Common myeloid progenitor, CD34-positive (primary cell): ENCODE data around the gene RALGDS.

Source experiments
- CTCF ChIA-PET: fragments of 350-600 bp; sonication (Branson Sonifier 250); formaldehyde crosslinking; loops from one replicate; lab custom pipeline; 2021; ENCODE audit warnings: antibody characterized with exemption; lab: Charles Lee
- POLR2A ChIA-PET: fragments of 350-600 bp; sonication (Branson Sonifier 250); formaldehyde crosslinking; loops from one replicate; lab custom pipeline; 2021; ENCODE audit warnings: antibody characterized with exemption; lab: Charles Lee
- DNase-seq, 3 donors: peaks; one replicate each; pipeline versions ENCODE4 v3.0.0 to v3.0.0-alpha.2; 2013
- H3K27ac ChIP-seq, 2 experiments: 1 replicate in 1 of 2; 2 replicates in 1 of 2; pipeline ENCODE4 v1.7.0; 2013; ENCODE audit warnings: inconsistent platforms in 2 of 2, low read length in 2 of 2, mild to moderate bottlenecking in 2 of 2, low read depth in 1 of 2, moderate library complexity in 1 of 2; ENCODE audit not compliant: severe bottlenecking in 2 of 2, insufficient read depth in 1 of 2, poor library complexity in 1 of 2
- H3K27me3 ChIP-seq, 5 experiments: replicated peaks in 2 of 5; 1 replicate in 3 of 5; 2 replicates in 2 of 5; pipeline versions ENCODE4 v1.6.1 to v1.7.0; 2013; ENCODE audit warnings: low read length in 4 of 5, mild to moderate bottlenecking in 2 of 5, moderate library complexity in 2 of 5, inconsistent platforms in 1 of 5; ENCODE audit not compliant: insufficient read depth in 5 of 5, control insufficient read depth in 4 of 5
- H3K36me3 ChIP-seq, 4 experiments: 1 replicate in 2 of 4; 2 replicates in 2 of 4; pipeline versions ENCODE4 v1.6.1 to v1.7.0; 2013; ENCODE audit warnings: low read length in 3 of 4, control low read depth in 1 of 4, mild to moderate bottlenecking in 1 of 4; ENCODE audit not compliant: control insufficient read depth in 4 of 4, insufficient read depth in 4 of 4
- H3K4me1 ChIP-seq, 4 experiments: 1 replicate in 3 of 4; 2 replicates in 1 of 4; pipeline versions ENCODE4 v1.6.1 to v1.7.1; 2013; ENCODE audit warnings: low read length in 3 of 4, mild to moderate bottlenecking in 3 of 4, control low read depth in 1 of 4, inconsistent platforms in 1 of 4, moderate library complexity in 1 of 4; ENCODE audit not compliant: control insufficient read depth in 4 of 4, insufficient read depth in 4 of 4; ENCODE audit errors: control extremely low read depth in 1 of 4
- H3K4me3 ChIP-seq, 7 experiments: 1 replicate in 4 of 7; 2 replicates in 3 of 7; pipeline versions ENCODE4 v1.5.1 to v1.7.0; 2013; ENCODE audit warnings: mild to moderate bottlenecking in 7 of 7, low read length in 6 of 7, moderate library complexity in 6 of 7, inconsistent platforms in 2 of 7, low read depth in 2 of 7, control low read depth in 1 of 7; ENCODE audit not compliant: insufficient read depth in 4 of 7, control insufficient read depth in 1 of 7; ENCODE audit errors: extremely low read depth in 1 of 7
- H3K9me3 ChIP-seq, 5 experiments: 1 replicate in 4 of 5; 2 replicates in 1 of 5; pipeline versions ENCODE4 v1.6.1 to v1.7.1; 2013; ENCODE audit warnings: low read length in 4 of 5, mild to moderate bottlenecking in 2 of 5, inconsistent platforms in 1 of 5, low read depth in 1 of 5, moderate library complexity in 1 of 5; ENCODE audit not compliant: control insufficient read depth in 4 of 5, insufficient read depth in 2 of 5; ENCODE audit errors: control extremely low read depth in 1 of 5
- WGBS: methylation state at CpG from one replicate; pipeline ENCODE4 v1.1.5; 2013; ENCODE audit not compliant: insufficient coverage; 5-methylcytosine and 5-hydroxymethylcytosine counted together

Gene RALGDS

GRCh38 chr9:133128152-133128551, 7.1 kb upstream of the RALGDS start:
- Histone ChIP-seq H3K4me1 (peaks cover 0 to 79% (median 57%) of the 10 kb centered on the region in 4 experiments), H3K4me3 (no peak overlapping the region), H3K9me3 (no peaks in the 10 kb centered on the region), H3K27me3 (no peaks in the 10 kb centered on the region), H3K36me3 (peaks cover 0 to 11% (median 5%) of the 10 kb centered on the region in 4 experiments), H3K27ac (no peak overlapping the region)
- 92% methylated on average over 8 of the region's 13 CpGs for WGBS
- no peak for DNase-seq
- CTCF ChIA-PET = interaction anchor here (1.1 to 3.9 kb wide), 5 partner anchors 8 to 17 kb away, joined by 3 to 13 read pairs (median 4); no protein-coding TSS in a partner anchor
- POLR2A ChIA-PET = interaction anchor here (2.9 kb wide), 1 partner anchor 16 kb away, joined by 8 read pairs; no protein-coding TSS in a partner anchor

DNA sequence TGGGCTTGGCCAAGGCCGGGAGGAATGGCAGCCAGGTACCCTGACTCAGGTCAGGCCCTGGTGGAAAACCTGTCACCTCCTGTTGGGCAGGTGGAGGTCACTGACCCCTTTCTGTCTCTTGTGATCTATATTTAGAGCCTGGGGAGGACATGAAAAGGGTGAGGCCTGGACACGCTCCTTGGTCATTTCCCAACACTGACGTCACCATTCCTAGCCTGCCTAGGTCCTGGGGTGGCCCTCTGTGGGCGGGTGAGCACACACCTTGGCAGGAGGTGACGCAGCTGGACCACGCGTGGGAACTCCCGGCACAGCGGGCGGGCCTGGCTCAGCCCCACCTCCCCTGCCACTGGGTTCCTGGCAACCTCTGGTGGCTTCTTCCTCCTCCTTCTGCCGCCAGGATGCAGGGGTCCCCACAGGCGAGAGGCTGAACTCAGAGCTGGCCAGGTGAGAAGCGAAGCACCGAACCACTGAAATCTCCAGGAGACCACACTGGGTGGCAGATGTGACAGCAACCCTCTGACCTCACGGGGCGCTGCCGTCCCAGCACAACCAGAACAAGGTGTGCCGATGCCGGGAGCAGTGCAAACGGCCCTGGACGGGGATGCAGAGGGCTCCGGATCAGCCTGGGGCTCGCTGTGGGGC, 6.4 kb upstream of the RALGDS start:
- ChIA-PET POLR2A (interaction anchor here (2.9 kb wide), 1 partner anchor 15 kb away, joined by 8 read pairs; no protein-coding TSS in a partner anchor), CTCF (interaction anchor here (1.1 to 3.9 kb wide), 5 partner anchors 9 to 18 kb away, joined by 3 to 13 read pairs (median 4); no protein-coding TSS in a partner anchor)
- no peak overlapping the region for H3K4me3 ChIP-seq
- 85% methylated on average over 22 of the region's 23 CpGs for WGBS
- H3K4me1 ChIP-seq = peaks cover 0 to 79% (median 59%) of the 10 kb centered on the region in 4 experiments
- no peaks in the 10 kb centered on the region for H3K27me3 ChIP-seq
- H3K27ac ChIP-seq = peak overlapping the region; percentile 7 to 58
- H3K9me3 ChIP-seq = no peaks in the 10 kb centered on the region
- peaks cover 0 to 10% (median 4%) of the 10 kb centered on the region in 4 experiments for H3K36me3 ChIP-seq
- no peak for DNase-seq

GRCh38 chr9:133126697-133127339, 5.8 kb upstream of the RALGDS start:
- Histone ChIP-seq H3K36me3 (peaks cover 0 to 7% (median 3%) of the 10 kb centered on the region in 4 experiments), H3K4me1 (peaks cover 0 to 80% (median 64%) of the 10 kb centered on the region in 4 experiments), H3K4me3 (peak overlapping the region in 2 of 7 experiments; percentile 7 to 43), H3K27ac (peak overlapping the region; percentile 15 to 58), H3K27me3 (no peaks in the 10 kb centered on the region), H3K9me3 (no peaks in the 10 kb centered on the region)
- ChIA-PET CTCF (interaction anchor here (1.0 to 3.9 kb wide), 6 partner anchors 10 to 70 kb away, joined by 3 to 13 read pairs (median 4); no protein-coding TSS in a partner anchor), POLR2A (interaction anchor here (0.7 to 2.9 kb wide), 5 partner anchors 14 to 984 kb away, joined by 3 to 8 read pairs (median 4); no protein-coding TSS in a partner anchor)
- no peak for DNase-seq
- WGBS = 88% methylated on average over 16 of the region's 17 CpGs

DNA sequence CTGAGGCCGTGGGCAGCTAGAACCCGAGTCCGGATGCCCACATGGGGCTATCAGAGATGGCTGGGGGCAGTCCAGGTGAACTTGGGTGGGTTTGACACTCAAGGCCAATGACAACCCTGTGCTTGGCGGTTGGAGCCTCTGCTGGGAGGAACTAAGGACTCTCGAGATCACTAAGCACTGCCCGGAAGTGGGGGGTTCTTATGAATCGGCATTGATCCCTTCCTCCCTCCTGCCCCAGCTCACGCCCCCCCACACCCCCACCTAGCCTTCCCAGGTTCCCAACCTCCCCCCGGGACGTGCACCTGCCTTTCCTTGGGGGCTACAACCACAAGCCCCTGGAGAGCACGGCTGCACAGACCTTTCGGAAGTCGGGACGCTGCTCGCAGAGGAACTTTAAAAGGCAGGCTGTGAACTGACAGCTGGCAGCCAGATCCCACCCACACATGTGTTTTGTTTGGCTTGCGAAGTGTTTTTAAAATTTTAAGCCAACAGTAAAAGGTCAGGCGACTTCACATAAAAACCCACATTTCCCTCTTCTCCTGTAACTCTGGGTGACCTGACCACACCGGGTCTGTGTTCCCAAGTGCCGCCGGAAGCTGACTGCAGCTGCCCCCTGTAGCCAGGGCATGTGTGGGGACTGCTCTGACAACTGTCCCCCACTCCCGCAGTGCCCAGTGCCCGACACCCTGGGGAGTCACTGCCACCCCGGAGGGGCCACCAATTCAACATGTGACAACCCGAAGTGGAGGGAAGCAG, 5.1 kb upstream of the RALGDS start:
- CTCF ChIA-PET = interaction anchor here (1.0 to 3.9 kb wide), 5 partner anchors 13 to 69 kb away, joined by 3 to 13 read pairs (median 9); no protein-coding TSS in a partner anchor
- peak overlapping the region in 3 of 7 experiments; percentile 35 to 43 (median 42) for H3K4me3 ChIP-seq
- peaks cover 0 to 80% (median 67%) of the 10 kb centered on the region in 4 experiments for H3K4me1 ChIP-seq
- WGBS = 50% methylated on average over 16 of the region's 24 CpGs
- POLR2A ChIA-PET = interaction anchor here (0.6 to 2.9 kb wide), 7 partner anchors 13 to 983 kb away, joined by 3 to 8 read pairs (median 4); no protein-coding TSS in a partner anchor
- peak overlapping the region; percentile 15 to 58 for H3K27ac ChIP-seq
- DNase-seq = peak in 2 of 3 donors; percentile 68 to 83
- H3K27me3 ChIP-seq = no peaks in the 10 kb centered on the region
- H3K36me3 ChIP-seq = peaks cover 0 to 7% (median 3%) of the 10 kb centered on the region in 4 experiments
- H3K9me3 ChIP-seq = no peaks in the 10 kb centered on the region

- H3K36me3 ChIP-seq = peaks cover 0 to 7% (median 3%) of the 10 kb centered on the region in 4 experiments
- WGBS = 100% methylated on average over 1 of the region's 2 CpGs
- CTCF ChIA-PET = interaction anchor here (1.9 to 3.9 kb wide), 3 partner anchors 11 to 22 kb away, joined by 9 to 13 read pairs (median 11); no protein-coding TSS in a partner anchor
- no peaks in the 10 kb centered on the region for H3K9me3 ChIP-seq
- no peak overlapping the region for H3K4me3 ChIP-seq
- H3K27me3 ChIP-seq = no peaks in the 10 kb centered on the region
- POLR2A ChIA-PET = interaction anchor here (2.0 kb wide), 1 partner anchor 11 kb away, joined by 7 read pairs; no protein-coding TSS in a partner anchor
- no peak for DNase-seq
- peak overlapping the region in 1 of 2 experiments; percentile 74 for H3K27ac ChIP-seq
- peaks cover 0 to 82% (median 74%) of the 10 kb centered on the region in 4 experiments for H3K4me1 ChIP-seq
Measured at GRCh38 chr9:133124907-133125275, 3.9 kb upstream of the RALGDS start.

GRCh38 chr9:133124123-133124906, 3.3 kb upstream of the RALGDS start:
- DNase-seq = no peak
- CTCF ChIA-PET = interaction anchor here (1.9 kb wide), 1 partner anchor 11 kb away, joined by 11 read pairs; no protein-coding TSS in a partner anchor
- no peaks in the 10 kb centered on the region for H3K27me3 ChIP-seq
- no peaks in the 10 kb centered on the region for H3K9me3 ChIP-seq
- POLR2A ChIA-PET = interaction anchor here (2.0 kb wide), 1 partner anchor 11 kb away, joined by 7 read pairs; no protein-coding TSS in a partner anchor
- peak overlapping the region in 1 of 2 experiments; percentile 74 for H3K27ac ChIP-seq
- peaks cover 0 to 7% (median 3%) of the 10 kb centered on the region in 4 experiments for H3K36me3 ChIP-seq
- WGBS = 78% methylated on average over 5 of the region's 8 CpGs
- H3K4me3 ChIP-seq = no peak overlapping the region
- peaks cover 0 to 88% (median 79%) of the 10 kb centered on the region in 4 experiments for H3K4me1 ChIP-seq
